KMS-11 (cell line): ENCODE results near the gene ATE1.

ENCODE experiments used
- H2AFZ ChIP-seq: fragments of 200-600 bp; sonication (generic); 2 replicates; pipeline ENCODE4 v1.6.1; 2016; ENCODE audit warnings: antibody characterized with exemption, mixed run types, low read depth
- H3K27ac ChIP-seq: fragments of 200-600 bp; sonication (generic); 2 replicates; pipeline ENCODE4 v1.6.1; 2016; ENCODE audit warnings: mild to moderate bottlenecking, mixed run types
- H3K27me3 ChIP-seq: fragments of 200-600 bp; sonication (generic); 2 replicates; pipeline ENCODE4 v1.6.1; 2017; ENCODE audit warnings: mild to moderate bottlenecking, low read depth, mixed run types, moderate library complexity; ENCODE audit not compliant: insufficient read depth
- H3K36me3 ChIP-seq: fragments of 200-600 bp; sonication (generic); 2 replicates; pipeline ENCODE4 v1.6.1; 2017; ENCODE audit warnings: mild to moderate bottlenecking, mixed run types; ENCODE audit not compliant: insufficient read depth
- H3K4me1 ChIP-seq: fragments of 200-600 bp; sonication (generic); 2 replicates; pipeline ENCODE4 v1.6.1; 2016; ENCODE audit warnings: mild to moderate bottlenecking, low read depth, mixed run types; ENCODE audit not compliant: poor library complexity, severe bottlenecking
- H3K4me2 ChIP-seq: fragments of 200-600 bp; sonication (generic); 2 replicates; pipeline ENCODE4 v1.7.0; 2016; ENCODE audit warnings: mild to moderate bottlenecking, mixed run types
- H3K4me3 ChIP-seq: fragments of 200-600 bp; sonication (generic); IDR thresholded peaks from 2 replicates; pipeline ENCODE4 v1.6.1; 2017; ENCODE audit warnings: low read depth, low read length, mixed read lengths; ENCODE audit not compliant: insufficient read depth
- H3K79me2 ChIP-seq: fragments of 200-600 bp; sonication (generic); 2 replicates; pipeline ENCODE4 v1.6.1; 2016; ENCODE audit warnings: low read depth, mixed run types; ENCODE audit not compliant: insufficient read depth
- H3K9ac ChIP-seq: fragments of 200-600 bp; sonication (generic); 2 replicates; pipeline ENCODE4 v1.6.1; 2016; ENCODE audit warnings: mild to moderate bottlenecking, mixed run types
- H4K20me1 ChIP-seq: fragments of 200-600 bp; sonication (generic); 2 replicates; pipeline ENCODE4 v1.6.1; 2016; ENCODE audit warnings: mild to moderate bottlenecking, mixed run types; ENCODE audit not compliant: insufficient read depth
- CTCF ChIP-seq: fragments of 200-600 bp; sonication (generic); conservative IDR thresholded peaks from 2 replicates; pipeline ENCODE4 v1.6.1; 2017; ENCODE audit warnings: low read depth, mild to moderate bottlenecking, antibody characterized with exemption, low read length, moderate library complexity, mixed read lengths

Gene ATE1

GRCh38 chr10:121841862-121842261 is 86.0 kb downstream of the ATE1 start:
- TF ChIP-seq CTCF: no peak
- Histone ChIP-seq H3K4me2 (no peak overlapping the region), H3K27me3 (no peaks in the 10 kb centered on the region), H4K20me1 (no peaks in the 10 kb centered on the region), H3K4me3 (no peak overlapping the region), H3K36me3 (no peaks in the 10 kb centered on the region), H3K4me1 (peaks cover 37% of the 10 kb centered on the region), H3K79me2 (no peaks in the 10 kb centered on the region), H2AFZ (no peak overlapping the region), H3K9ac (no peak overlapping the region), H3K27ac (no peak overlapping the region)

- TF ChIP-seq CTCF: no peak
- no peak overlapping the region for H3K27ac ChIP-seq
- H3K27me3 ChIP-seq: no peaks in the 10 kb centered on the region
- no peak overlapping the region for H3K4me3 ChIP-seq
- H3K36me3 ChIP-seq: no peaks in the 10 kb centered on the region
- peaks cover 9% of the 10 kb centered on the region for H3K4me1 ChIP-seq
- H3K79me2 ChIP-seq: no peaks in the 10 kb centered on the region
- H3K4me2 ChIP-seq: no peak overlapping the region
- no peak overlapping the region for H2AFZ ChIP-seq
- no peak overlapping the region for H3K9ac ChIP-seq
- no peaks in the 10 kb centered on the region for H4K20me1 ChIP-seq
Measured at GRCh38 chr10:121838931-121839330, 88.9 kb downstream of the ATE1 start.

- Histone ChIP-seq H3K4me3 (no peak overlapping the region), H4K20me1 (no peaks in the 10 kb centered on the region), H3K79me2 (no peaks in the 10 kb centered on the region), H3K9ac (no peak overlapping the region), H2AFZ (no peak overlapping the region), H3K4me1 (peaks cover 4% of the 10 kb centered on the region), H3K36me3 (no peaks in the 10 kb centered on the region), H3K27ac (no peak overlapping the region), H3K27me3 (no peaks in the 10 kb centered on the region), H3K4me2 (no peak overlapping the region)
- no peak for TF ChIP-seq CTCF
Measured at GRCh38 chr10:121838149-121838548, 89.7 kb downstream of the ATE1 start.

GRCh38 chr10:121836171-121836570 is 91.7 kb downstream of the ATE1 start:
- Histone ChIP-seq H3K4me3 (no peak overlapping the region), H3K4me1 (no peaks in the 10 kb centered on the region), H3K79me2 (no peaks in the 10 kb centered on the region), H3K27me3 (no peaks in the 10 kb centered on the region), H2AFZ (no peak overlapping the region), H3K36me3 (no peaks in the 10 kb centered on the region), H3K9ac (no peak overlapping the region), H3K27ac (no peak overlapping the region), H3K4me2 (no peak overlapping the region), H4K20me1 (no peaks in the 10 kb centered on the region)
- TF ChIP-seq CTCF: no peak
